ENCODE data around the gene POU3F2.

The POU3F2 gene

DNA sequence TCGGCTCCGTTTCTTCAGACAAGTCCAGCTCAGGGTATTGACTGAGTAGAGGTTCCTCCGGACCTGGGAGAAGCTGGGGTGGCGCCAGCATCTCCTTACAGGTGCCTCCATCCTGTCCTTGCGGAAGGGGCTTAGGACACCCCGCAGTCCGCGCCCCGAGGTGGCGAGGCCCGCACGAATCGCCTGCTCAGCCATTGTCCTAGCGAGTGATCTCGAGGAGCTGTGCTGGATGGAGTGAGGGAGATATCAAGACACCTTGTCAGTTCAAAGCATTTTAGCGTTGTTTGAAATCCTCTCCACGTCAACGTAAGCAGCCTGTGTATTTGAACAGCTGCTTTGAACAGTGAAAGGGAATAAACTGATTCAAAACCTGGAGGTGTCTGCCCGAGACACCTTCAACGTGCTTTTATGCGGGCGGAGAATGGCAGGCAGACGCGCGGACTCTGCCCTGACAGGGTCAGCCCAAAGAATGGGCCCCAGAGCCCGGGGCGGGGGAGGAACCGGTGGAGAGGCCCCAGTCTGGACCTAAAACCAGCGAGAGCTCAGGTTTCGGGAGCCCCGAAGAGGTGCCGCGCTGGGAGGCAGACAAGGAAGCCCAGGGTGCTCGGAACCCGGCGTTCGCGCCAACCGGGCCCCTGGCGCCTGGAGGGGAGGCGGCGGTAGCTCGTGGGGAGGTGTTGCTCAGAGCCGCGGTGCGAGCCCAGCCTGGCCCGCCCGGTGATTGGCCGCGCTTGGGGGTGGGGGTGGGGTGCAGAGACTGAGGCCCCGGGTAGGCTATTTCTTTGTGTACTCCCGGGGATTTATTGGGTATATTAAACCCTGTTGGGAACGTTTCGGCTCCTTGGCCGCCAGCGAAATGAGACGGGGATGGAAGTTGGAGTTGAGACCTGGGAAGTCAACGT is 3.1 kb upstream of the POU3F2 start:
- peak; percentile 81 for DNase-seq

- peak; percentile 80 for DNase-seq
Measured at GRCh38 chr6:98831959-98832283, 2.5 kb upstream of the POU3F2 start.

DNA sequence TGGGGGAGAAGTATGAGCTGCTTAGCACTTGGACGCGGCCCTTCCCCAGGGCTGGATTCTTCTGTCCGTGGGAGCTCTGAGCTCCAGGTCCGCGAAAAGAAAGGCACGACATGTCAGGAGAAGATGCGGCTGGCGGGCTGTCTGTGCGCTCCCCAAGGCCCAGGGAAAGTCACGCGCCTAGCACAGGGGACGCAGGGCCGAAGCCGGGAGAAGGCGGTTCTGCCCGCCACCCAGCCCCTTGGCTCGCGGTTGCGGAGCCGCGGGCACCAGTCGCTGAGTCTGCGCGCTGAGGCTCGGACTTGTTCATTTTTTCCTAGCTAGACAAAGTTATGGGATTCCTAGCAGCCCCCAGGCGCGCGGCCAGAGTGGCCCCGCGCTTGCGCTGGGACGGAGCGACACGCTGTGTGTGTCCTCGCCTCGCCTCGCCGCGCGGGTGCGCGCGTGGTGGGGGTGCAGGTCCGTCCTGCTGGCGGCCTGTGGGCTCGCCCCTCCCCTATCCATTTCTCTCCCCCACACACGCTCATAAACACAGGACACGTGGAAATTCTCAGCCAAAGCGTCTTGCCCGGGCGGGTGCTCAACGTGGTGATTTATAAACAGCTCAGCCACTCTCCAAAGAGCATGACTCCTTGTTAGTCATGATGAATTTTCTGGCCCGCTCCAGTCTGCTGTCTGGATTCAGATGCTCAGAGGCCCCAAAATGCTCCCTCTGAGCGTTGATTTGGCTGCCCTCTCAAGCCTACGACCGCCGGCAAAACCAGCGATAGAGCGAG is 1.9 kb upstream of the POU3F2 start:
- DNase-seq = peak; percentile 68

GRCh38 chr6:98833057-98833306 is 1.4 kb upstream of the POU3F2 start:
- DNase-seq = peak; percentile 76

DNA sequence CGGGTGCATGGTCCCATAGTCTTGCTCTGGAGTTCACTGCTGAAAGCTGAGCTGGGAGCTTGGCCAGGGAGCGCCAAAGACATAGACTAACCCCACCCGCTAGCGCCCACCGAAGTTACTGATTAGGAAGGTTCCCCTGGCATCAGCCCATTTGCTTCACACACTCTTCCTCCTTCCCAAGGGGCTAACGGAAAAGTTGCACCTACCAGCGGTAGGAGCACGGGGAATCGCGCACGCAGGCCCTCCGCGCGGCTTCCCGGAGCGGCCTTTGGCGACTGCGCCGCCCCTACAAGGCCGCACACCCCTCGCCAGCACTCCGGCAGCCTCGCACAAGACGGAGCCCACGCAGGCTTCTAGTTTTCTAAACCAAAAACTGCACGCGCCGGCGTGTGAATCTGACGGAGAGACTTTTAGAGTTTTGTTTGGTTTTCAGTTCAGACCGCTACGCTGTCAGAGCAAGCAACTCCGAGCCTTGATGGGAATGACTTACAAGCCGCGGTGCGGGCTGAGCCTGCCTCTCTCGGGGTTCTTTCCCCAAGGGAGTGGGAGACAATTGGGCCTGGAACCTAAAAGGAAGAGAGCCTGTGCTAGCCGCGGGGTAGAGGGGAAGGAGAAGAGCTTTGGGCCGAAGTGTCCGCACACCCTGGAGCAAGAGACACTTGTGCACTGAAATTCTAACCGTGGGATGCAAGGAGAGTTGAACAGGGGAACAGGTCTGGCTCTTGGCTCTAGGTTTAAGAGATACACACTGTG is 891 bp upstream of the POU3F2 start:
- DNase-seq = peak; percentile 73

- peak; percentile 46 for DNase-seq
Measured at GRCh38 chr6:98835149-98836024, 1.0 kb downstream of the POU3F2 start.

DNA sequence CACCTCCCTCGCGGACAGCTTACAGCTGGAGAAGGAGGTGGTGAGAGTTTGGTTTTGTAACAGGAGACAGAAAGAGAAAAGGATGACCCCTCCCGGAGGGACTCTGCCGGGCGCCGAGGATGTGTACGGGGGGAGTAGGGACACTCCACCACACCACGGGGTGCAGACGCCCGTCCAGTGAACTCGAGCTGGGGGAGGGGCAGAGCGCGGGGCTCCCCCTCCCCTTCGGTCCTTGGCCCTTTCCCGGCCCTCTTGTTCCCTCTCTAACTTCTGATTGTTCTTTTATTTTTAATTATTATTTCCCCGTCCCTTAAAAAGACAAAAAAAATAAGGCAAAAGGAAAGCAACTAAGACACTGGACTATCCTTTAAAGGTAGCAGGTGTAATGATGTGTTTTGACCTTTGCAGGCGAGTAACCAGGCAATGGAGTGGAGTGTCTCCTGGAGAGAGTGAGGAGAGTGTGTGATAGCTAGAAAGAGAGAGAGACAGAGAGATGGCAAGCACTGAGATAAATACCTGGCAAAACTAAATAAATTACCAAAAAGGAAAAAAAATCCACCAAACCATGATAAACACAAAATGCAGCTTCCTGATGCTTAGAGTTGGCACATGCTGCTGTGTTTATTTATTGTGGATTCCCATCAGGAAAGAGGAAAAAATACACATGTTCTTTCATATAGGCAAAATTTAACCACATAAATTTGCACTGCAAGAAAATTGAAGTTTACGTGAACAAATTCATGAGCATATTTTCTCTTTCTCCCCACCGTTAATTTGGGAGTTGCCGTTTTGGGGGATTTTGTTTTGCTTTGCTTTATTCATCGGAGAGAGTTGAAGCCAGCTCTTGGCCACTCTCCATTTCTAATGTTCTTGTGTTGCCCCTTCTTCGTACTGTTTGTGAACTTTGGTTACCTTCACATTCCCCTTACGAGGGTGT is 1.9 kb downstream of the POU3F2 start:
- peak; percentile 56 for DNase-seq

DNA sequence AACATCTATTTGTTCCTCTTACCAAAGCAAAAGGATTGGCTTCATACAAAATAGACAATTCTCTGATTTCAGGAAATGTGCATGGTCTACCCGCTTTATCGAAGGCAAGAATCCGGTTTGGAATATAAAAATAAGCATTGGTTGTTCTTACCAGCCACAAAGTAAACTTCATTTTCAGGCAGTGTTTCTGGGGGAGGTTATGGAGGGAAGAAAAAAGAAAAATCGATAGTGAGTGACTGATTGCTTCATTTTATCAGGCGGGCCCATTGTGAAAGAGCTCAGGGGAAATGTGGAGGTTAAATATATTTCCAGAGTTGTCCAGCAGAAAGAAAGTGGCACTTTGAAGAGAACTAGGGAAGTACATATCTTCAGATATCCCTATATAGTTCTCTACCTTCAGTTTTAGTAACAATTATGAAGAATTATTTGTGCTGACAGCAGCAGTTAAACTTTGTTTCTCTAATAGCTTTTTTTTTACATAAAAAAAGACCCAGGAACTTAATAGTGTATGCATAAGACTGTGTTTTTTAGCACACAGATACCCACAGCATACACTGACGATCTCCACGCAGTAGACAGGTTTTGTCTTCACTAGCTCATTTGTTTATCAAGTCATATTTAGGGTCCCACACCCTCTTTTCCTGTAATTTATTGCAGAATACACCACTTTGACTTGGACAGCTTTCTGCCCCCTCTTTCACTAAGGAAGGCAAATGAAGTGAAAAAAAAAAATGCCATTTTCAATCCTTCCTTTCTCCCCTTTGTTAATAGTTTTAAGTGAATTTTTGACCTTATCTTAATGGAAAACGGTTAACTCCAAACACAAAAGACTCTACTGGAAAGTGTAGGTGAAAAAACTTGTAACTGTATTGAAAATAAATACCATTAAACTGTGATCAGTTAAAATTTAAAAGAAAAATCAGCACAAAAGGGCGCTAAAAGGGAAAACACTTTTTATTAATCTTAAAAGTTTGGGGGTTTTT is 2.9 kb downstream of the POU3F2 start:
- no peak for DNase-seq

- DNase-seq = no peak
Measured at GRCh38 chr6:98838032-98838431, 3.7 kb downstream of the POU3F2 start.

GRCh38 chr6:98838975-98839374 is 4.6 kb downstream of the POU3F2 start:
- DNase-seq = no peak

- peak; percentile 35 for DNase-seq
Measured at GRCh38 chr6:98839781-98840361, 5.5 kb downstream of the POU3F2 start.

DNA sequence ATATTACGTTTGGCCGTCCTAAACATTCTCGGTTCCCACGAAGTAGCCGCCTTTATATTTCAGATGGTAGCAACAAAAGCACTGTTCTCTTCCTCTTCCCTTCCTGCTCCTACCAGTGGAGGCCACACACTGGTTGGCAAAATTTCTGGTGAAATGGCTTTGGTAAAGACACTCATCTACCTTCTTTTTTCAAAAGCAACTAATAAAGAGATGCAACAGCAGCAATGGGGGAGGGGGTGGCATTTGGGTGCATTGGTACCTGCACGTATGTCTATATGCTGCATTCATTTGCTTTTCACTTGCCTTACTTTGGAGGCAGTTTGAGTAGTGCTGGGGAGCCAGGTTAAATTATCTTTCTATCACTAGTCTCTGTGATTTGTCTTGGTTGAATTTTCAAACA is 6.0 kb downstream of the POU3F2 start:
- DNase-seq = no peak

- DNase-seq = no peak
Measured at GRCh38 chr6:98840996-98841513, 6.7 kb downstream of the POU3F2 start.

DNA sequence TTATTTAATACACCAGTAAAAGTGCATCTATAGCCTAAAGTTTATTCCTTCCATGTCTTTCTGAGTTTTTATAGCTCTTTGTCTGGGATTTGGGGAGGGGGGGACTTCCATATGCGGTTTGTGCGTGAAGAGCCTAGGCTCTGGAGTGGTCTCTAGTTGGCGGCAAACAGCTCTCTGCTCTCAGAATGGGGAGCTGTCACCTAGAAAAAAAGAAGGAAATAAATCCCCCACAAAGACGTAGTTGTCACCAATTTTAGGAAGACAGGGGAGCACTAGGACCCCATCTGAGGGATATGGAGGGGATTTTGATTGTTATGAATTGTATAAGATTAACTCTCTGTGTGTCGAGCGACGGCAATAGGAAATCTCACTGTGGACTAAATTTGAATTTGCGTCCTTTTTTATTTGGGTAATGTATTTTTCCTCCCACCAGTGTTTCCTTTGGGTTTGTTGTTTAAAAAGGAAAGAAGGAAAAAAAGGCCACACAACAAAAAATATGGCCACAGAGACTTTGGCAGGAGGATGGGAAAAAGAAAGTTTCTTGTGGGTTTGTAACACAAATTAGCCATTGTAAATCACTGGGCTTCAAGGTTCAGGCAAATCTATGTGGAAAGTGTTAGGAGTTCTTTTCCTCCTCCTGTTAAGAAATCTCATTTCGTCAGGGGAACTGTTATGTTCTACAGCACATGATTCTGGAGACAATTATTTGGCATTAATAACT is 7.4 kb downstream of the POU3F2 start:
- DNase-seq = no peak

DNA sequence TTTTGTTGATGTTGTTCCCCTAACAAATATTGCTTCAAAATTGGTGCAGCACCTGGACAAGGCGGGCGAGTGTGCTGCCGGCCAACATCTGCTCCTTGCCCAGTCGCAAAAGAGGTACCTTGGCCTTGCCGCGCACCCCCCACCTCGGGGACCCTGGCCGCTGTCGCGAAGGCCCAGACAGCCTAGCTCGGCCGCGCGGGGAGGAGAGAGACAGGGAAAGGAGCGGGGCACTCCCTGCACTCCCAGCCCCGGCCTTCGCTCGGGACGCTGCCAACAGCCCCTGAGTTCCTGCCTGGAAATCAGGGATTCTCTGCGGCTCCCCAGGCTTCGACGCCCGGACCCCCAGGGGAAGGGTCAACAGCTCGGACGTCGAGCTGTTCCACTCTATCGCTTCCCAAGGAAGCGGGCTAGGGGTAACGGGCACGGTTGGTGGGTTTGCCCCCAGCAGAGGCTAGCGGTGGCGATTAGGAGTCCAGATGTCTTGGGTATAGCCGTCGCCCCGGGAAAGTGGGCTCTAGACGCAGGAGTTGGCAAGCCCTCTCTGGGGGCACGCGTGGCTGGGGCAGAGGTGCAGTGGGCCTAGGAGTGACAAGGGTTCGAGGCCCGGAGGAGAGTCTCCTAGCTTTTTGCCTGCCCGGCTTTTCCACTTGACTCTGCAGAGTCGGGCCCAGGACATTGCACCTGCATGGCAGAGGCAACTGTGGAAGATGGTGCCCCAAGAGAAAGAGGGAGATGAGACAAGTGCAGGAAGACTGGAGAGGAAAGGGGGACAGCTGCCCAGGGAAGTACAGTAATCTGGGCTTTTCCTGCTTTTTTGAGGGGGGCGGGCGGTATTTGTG is 8.2 kb downstream of the POU3F2 start:
- DNase-seq = no peak

GRCh38 chr6:98843271-98844243 is 9.2 kb downstream of the POU3F2 start:
- DNase-seq = no peak

Measured in NCI-H345 (cell line).